D721Med (cell line): Measurements from ENCODE around the gene TRABD2A.

ENCODE experiments used
- DNase-seq: peaks from one replicate; pipeline ENCODE4 v3.0.0; 2011; ENCODE audit warnings: low spot score; ENCODE audit not compliant: insufficient read length
- FAIRE-seq: peaks from 2 replicates; lab custom pipeline; 2011; peaks lifted over from hg19 to GRCh38; lab: Jason Lieb, UNC
- CTCF ChIP-seq: IDR thresholded peaks from 2 replicates; pipeline ENCODE4 v1.5.1; 2012; ENCODE audit warnings: mild to moderate bottlenecking, control low read depth; ENCODE audit not compliant: insufficient read depth; ENCODE audit errors: missing control alignments

The TRABD2A gene

GRCh38 chr2:84788027-84788426, 92.9 kb downstream of the TRABD2A start:
- no peak for DNase-seq
- no peak for TF ChIP-seq CTCF
- FAIRE-seq, result no peak

GRCh38 chr2:84786601-84787000, 94.3 kb downstream of the TRABD2A start:
- DNase-seq, result no peak
- no peak for FAIRE-seq
- no peak for TF ChIP-seq CTCF

GRCh38 chr2:84785950-84786349, 94.9 kb downstream of the TRABD2A start:
- TF ChIP-seq CTCF, result no peak
- FAIRE-seq, result no peak
- no peak for DNase-seq

- peak; percentile 75 for FAIRE-seq
- no peak for DNase-seq
Observed at GRCh38 chr2:84782717-84783442, 98.0 kb downstream of the TRABD2A start.

GRCh38 chr2:84781942-84782716, 98.8 kb downstream of the TRABD2A start:
- TF ChIP-seq CTCF, result no peak
- no peak for DNase-seq

More at GRCh38 chr2:84782717-84783442, 98.0 kb downstream of the TRABD2A start:
- TF ChIP-seq CTCF, result no peak

GRCh38 chr2:84779781-84780180, 101.1 kb downstream of the TRABD2A start:
- TF ChIP-seq CTCF, result no peak
- no peak for FAIRE-seq
- no peak for DNase-seq

More at GRCh38 chr2:84781942-84782716, 98.8 kb downstream of the TRABD2A start:
- FAIRE-seq, result no peak
